Medulla oblongata (tissue), 1 donor: Measurements from ENCODE around the gene FDXACB1.

ENCODE experiments used
- DNase-seq: peaks from one replicate; pipeline ENCODE4 v3.0.0-alpha.2; 2015; ENCODE audit errors: extremely low spot score

Gene FDXACB1, protein sequence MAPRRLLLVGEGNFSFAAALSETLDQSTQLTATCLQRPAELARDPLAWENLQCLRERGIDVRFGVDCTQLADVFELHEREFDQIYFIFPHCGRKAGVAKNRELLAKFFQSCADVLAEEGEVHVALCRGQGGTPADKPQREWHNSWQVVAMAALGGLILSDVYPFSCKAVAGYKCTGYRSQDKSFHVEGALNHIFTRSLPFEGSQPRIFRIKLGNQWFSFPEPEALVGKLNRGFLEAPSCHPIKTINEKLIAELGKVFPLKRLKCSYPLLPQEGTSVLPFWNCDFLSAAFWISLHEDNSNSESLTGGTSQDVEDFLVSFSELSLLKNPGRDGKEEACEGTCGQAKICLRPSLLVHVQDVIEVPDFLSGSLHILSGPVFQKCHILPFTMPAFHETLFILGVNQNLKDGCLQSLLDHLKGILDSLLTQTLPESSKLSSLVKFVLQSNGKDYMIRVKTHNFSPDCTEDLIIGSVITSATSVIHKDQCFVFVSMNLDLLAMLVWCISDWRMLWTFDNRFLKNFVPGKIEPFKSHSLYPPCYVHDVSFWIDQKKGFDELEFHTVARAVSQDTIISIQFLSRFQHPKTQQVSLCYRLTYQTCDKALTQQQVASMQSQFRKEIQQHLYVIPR

DNA sequence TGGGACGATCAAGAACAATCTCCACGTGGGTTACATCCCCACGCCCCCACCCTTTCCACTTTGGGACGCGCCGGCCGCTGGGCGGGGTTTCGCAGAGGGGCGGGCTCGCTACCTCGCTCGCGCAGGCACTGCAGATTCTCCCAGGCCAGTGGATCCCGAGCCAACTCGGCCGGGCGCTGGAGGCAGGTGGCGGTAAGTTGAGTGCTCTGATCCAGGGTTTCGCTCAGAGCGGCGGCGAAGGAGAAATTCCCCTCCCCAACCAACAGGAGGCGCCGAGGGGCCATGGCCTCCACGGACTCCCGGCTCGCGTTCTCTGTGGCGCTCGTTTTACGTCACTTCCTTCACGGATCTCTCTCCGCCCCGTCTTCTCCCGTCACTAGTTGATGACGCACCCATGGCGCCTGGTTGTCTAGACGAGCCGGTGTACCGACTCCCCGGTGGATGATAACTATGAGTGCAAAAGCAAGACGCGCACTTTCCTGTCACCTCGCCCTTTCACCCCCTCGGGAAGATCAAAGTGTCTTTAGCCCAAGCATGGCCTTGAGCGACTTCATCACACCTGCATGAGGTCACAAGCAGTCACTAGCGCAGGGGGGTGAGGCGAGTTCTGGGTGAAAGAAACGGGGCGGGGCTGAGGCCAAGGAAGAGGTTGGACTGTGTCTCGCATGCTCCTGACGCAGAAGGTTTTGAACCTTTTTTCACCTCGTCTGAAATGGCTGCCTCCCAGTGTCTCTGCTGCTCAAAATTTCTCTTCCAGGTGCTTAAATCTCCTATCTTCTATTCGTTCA is at the start of gene FDXACB1, which contains the start of gene CFAP68:
TSS of gene FDXACB1 (minus strand) at position 317 of the 788 bp plus-strand sequence. CDS start at position 284, 33 bp downstream.
TSS of gene CFAP68 (plus strand) at position 693 of the 788 bp plus-strand sequence. CDS start at position 713, 20 bp downstream.
- DNase-seq: peak; percentile 99

DNA sequence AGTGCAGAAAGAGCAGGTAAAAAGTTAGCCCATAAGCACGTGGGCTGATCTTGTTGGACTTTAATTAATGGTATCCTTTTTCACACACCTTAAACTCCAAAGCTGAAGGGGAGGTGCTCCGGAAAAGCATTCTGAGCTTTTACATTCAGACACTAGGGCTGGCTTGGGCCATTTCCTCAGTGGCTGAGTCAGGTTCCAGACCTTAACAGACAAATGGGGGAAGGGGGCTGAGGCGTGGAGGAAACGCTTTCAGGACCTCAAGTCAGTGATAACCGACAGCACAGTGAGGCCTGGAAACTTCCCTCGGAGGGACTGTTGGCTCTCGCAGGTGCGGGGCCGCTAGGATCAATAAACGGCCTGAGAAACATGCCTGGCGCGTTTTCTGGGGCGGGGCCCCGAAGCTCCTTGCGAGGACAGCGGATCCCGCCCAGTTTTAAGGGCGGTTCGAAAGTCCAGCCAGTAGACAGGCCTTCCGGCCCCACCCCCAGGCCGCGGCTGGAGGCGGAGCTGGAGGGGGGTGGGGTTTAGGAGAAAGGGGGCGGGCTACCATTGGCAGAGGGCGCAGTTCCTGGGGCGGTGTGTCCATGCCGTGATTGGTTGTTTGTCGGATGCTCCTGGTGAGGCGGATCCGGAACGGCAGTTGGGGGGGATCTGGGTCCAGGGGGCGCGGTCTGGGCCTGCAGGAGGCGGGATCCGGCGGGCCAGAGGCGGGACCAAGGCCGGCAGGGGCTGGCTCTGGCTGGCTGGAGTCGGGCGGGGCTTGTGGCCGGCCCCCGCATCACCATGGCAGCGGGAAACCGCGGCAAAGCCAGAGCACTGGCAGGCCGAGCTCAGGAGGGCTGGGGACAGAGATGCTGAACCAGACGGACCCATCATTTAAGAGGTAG is 47.8 kb upstream of the FDXACB1 start:
- peak; percentile 98 for DNase-seq

DNA sequence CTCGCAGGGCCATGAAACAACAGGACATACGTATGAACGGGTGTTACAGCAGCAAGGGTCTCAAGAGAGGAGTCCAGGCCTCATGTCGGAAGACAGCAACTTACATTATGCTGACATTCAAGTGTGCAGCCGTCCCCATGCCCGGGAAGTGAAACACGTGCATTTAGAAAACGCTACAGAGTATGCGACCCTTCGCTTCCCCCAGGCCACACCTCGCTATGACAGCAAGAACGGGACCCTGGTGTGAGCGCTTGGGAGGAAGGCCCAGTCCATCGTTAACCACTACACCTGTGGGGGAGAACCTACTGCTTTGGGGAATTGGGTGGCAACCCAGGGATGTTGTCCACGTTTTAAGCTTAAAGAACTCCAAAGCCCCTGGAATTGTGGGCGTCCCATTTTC is 47.0 kb upstream of the FDXACB1 start:
- DNase-seq: no peak

DNA sequence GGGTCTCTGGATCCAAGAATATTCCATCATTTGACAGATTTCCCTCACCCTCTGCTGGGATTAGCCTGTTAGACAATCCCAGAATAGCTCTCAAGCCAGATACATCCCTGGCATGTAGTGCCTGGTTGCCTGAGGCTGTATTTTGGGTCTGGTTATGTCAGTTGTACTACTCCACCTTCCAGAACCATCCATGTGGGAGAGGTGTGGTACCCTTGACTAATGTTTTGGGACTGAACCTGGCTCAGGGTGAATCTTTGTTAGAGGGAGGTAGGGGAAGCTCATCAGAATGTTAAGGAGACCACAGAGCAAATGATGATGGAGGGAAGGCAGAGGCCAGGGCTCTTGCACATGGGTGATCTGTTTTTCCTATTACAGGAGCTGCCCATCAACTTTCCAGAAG is 45.0 kb upstream of the FDXACB1 start:
- no peak for DNase-seq

DNA sequence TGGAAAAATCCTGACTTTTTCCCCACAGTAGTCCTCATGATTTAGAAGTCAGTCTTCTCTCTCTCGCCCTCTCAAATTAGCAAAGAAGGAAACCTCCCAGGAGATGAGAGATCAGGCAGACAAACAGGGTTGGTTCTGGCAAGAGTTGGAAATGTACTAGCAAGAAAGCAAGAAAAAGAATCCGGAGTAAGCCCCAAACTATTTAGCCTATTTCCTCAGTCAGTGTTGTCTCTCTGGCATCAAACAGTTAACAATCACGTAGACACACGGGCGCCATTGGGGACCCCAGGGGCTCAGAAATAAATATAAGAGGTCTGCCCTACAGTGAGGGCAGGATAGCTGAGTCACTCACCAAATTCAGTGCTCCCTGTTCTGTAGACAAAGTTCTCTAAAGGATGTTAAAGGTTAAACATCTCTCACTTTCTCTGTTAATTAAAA is 44.4 kb upstream of the FDXACB1 start:
- DNase-seq: peak; percentile 3

DNA sequence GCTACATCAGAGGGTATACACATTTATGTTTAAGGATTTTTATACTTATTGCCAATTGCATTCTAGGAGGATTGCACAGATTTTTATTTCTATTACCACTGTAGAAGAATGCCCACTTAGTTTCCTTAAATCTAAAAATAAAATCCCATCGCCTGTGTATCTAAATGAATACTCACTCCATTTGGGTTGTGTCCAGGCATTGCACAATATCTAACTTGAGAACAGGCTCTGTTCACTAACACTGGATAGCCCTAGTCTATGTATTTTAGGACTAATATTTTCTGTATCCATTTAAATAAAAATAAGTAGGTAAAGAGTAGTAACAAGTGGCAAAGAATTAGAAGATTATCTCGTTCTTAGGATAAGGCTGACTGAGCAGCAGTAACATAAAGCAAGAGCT is 43.8 kb upstream of the FDXACB1 start:
- DNase-seq: peak; percentile 86

DNA sequence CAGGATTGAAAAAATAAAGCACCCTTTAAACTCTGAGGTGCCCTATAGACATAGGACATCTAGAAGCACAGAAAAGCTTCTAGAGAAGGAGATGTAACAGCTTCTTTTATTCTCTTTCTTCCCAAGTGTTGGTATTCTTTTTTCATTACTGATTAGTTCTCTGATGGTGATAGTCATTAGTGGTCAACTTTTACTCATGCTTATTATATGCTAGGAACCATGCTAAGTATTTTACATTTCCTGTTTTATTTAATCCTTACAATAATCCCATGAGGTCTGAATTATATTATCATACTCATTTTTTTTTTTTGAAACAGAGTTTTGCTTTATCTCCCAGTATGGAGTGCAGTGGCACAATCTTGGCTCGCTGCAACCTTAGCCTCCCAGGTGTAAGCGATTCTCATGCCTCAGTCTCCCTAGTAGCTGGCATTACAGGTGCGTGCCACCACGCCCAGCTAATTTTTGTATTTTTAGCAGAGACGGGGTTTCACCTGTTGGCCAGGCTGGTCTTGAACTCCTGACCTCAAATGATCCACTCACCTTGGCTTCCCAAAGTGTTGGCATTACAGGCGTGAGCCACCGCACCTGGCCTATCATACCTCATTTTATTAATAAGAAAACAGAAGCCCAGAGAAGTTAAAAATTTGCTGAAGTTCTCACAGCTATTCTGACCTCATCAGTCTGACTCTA is 42.7 kb upstream of the FDXACB1 start:
- no peak for DNase-seq

DNA sequence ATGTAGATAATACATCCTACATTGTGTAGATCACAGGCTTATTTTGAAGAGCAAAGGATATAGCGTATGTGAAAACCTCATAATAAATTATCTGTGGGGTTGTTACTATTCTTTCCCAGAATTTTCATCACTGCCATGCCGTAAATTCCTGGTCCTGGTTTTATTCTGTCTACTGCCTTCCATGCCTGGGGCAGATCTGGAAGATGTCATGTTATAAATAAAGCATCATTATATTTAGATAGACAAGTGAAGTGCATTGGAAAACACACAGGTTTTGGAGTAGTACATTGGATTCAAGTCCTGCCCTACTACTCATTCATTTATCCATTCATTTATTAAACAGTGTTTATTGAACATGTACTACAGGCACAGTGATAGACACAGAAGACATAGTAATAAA is 41.9 kb upstream of the FDXACB1 start:
- DNase-seq: no peak

DNA sequence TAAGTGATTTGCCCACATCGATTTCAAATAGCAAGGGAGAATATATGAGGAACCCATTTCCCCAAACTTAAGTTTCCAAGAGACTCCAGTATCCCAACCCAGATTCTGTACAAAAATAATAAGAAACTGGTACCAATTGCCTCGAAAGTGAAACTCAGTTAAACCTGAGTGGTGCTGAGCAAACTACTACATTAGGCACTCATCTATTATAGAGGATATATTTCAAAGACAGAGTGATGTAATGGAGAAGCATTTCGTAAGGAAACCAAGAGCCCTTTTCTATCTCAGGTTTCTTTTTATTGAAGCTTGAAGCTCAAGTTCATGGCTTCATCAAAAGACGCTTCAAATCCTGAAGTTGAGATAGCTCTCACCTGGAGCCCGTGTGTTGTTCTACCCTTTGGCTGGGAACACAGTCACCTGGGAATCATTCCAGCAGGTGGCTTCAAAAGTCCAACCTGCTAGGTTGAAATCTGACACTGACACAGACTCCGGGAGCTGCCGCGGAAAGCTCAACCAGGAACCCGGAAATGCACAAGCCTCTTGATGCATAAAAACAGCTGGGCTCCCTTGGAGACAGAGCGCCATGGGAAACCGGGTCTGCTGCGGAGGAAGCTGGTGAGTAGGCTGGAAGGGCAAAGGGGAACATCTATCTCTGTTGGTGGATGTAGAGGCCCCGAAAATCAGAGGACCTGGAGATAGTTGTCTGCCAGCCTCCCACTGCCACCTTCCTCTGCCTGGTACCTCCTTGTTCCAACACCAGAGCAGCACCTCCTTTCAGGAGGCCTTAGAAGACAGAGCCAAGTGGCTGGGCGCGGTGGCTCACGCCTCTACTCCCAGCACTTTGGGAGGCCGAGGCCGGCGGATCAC is 39.7 kb upstream of the FDXACB1 start, which contains the start of gene C11orf52:
TSS of gene C11orf52 (plus strand) at position 524 of the 867 bp plus-strand sequence. CDS start at position 584, 60 bp downstream.
- DNase-seq: peak; percentile 44

DNA sequence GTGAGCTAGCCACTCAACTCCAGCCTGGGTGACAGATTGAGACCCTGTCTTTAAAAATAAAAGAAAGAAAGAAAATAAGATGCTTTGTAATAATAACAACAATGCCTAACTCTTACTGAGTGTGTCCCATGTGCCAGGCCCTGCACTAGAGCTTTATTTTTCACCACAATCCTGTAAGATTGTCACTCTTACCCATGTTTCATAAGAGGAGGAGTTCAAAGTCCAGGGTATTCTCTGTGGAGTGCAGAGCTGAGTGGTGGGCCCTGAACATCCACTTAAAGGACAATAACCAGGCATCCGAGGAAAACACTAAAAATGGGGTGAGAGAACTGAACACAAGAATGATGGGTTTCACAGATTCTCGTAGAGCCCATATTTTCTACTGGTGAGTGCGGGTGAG is 38.8 kb upstream of the FDXACB1 start:
- no peak for DNase-seq

DNA sequence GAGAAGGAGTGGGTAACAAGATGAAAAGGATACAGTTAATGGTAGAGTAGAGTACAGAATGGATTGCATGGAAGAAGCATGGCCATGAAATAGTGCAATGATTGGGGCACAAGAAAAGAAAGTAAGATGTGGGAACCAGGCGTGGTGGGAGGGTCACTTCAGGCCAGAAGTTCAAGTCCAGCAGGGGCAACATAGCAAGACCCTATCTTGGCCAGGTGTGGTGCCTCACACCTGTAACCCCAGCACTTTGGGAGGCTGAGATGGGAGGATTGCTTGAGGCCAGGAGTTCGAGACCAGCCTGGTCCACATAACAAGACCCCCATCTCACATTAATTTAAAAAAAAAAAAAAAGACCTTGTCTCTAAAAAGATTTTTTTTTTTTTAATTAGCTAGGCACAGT is 38.3 kb upstream of the FDXACB1 start:
- DNase-seq: no peak

DNA sequence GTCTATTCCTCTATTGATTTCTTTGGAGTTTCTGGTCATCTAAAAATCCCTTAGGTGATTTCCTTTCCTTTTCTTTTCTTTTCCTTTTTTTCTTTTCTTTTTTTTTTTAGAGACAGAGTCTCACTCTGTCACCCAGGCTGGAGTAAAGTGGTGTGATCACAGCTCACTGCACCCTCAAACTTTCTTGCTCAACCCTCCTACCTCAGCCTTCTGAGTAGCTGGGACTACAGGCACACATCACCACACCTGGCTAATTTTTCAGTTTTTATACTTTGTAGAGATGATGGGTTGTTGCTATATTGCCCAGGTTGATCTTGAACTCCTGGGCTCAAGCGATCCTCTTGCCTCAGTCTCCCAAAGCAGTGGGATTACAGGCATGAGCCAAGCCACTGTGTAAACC is 37.8 kb upstream of the FDXACB1 start:
- DNase-seq: no peak

DNA sequence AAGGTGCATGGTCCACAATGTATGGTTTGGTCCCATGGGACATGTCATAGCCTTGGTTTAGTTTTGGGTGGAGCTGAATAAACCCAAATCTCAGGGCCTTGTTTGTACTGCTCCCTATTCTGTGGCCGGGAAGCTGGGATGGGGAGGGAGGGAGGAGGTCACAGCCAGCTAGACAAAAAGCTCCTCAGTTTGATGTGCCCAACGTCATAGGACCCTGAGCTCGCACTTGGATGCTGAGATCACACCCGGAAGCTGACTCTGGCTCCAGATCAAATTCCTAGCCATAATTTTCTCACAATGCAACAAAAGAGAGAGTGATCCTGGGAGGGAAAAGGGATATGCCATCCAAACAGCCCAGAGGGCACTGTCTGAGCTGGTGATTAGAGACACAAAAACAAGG is 35.0 kb upstream of the FDXACB1 start:
- peak; percentile 95 for DNase-seq

DNA sequence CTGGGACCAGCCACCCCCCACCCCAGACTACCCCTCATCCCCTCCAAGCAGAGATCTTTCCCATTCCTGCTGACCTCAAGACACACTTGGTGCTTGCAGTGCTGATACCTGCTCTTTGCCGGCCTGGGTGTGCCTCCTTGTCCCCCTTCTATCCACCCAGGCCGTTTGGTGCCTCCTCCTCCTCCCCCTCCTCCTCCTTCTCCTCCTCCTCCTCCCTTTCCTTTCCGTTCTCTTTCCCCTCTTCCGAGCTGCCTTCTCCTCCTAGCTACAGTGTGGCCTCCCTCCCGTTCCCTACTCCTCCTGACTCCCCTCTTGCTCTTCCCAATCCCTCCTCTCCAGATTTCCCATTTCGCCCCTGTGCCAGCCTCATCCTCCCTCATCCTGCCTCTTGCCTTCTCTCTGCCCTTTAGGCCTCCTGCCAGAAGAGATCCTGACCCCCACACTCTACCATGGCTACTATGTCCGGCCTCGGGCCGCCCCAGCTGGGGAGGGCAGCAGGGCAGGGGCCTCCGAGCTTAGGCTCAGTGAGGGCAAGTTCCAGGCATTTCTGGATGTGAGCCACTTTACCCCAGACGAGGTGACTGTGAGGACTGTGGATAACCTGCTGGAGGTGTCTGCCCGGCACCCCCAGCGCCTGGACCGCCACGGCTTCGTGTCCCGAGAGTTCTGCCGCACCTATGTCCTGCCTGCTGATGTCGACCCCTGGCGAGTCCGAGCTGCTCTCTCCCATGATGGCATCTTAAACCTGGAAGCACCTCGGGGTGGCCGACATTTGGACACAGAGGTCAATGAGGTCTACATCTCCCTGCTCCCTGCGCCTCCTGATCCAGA is 34.3 kb upstream of the FDXACB1 start:
- DNase-seq: no peak

DNA sequence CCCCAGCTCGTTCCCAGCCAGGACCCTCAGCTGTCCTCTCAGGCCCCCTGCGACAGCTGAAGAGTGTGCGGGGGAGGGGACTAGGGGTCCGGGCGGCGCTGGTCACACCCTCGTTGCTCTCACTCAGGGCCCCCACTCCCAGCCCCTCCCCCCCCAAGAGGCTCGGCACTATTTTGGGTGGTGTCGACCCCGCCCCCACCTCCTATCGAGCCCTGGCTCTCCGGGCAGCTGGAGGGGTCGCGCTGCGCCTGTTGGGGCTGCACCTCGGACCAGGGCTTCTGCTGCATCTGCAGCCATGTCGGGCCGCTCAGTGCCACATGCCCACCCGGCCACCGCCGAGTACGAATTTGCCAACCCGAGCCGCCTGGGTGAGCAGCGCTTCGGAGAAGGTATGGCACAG is 33.6 kb upstream of the FDXACB1 start, which contains the start of gene HSPB2:
TSS of gene HSPB2 (plus strand) at position 200 of the 400 bp plus-strand sequence. CDS start at position 296, 96 bp downstream.
- no peak for DNase-seq

DNA sequence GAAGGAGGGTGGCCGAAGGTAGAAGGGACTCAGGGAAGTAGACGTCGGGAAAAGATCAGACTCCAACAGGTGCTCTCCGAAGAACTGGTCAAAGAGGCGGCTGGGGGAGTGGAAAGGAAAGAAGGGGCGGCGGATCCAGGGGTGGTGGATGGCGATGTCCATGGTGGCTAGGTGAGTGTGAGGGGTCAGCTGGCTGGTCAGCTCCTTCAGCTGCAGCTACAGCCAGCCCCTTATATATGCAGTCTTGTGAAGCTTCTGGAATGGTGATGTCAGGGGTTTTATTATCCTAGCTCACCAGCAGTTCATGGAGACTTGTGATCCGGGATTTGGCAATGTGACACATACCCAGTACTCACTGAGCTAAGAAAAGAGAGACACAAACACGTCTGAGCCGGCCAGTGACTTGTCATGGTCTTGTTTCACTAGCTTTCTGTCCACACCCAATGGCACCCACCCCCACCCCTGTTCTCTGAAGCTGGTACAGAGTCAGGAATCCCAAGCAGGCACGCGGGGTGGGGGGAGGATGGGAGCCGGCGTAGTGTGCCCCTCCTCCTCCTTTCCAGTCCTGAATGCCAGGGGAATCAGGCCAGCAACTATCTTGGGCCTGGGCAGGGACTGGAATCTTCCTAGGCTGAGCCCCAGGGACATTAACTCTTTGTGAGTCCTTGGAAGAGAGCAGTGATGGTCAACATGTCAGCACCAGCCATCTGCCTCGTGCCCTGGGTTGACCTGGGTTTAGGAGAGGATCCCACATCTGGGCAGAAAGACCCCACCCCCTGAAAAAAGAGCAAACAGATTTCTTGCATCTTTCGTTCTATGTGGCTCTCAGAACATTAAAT is 32.8 kb upstream of the FDXACB1 start, which contains the start of gene CRYAB:
TSS of gene CRYAB (minus strand) at position 208 of the 839 bp plus-strand sequence. CDS start at position 162, 46 bp downstream.
- DNase-seq: peak; percentile 98
